ENCODE results near the gene IRF1. TPM values are rescaled to one million over a fixed set of nuclear protein-coding genes. Genes with fewer than 3 reads are reported as not detected.
"Not testable (repeated sequence)": the region's sequence is repeated elsewhere in the genome, so short reads cannot be mapped to it uniquely, and the experiment has no call there.

IRF1 gene
- total RNA-seq, 1 donor from 2014 or later = 10.1 TPM

DNA sequence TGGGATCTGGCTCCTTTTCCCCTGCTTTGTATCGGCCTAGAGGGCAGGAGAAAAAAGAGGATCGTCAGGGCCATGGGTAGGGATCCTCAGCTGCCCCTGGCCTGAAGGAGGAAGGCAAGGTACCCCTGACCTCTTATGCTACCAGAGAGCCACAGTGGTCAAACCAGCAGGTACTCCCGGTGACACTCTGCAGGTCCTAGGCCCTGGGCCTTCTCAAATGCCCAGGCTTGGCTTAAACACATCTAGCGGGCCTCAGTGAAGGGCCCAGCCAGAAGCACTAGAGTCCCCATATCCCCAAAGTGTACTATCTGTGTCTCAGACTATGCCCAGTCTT lies 3.5 kb downstream of the IRF1 start:
- DNase-seq (ENCODE audit: low read depth, low spot score) = no peak

GRCh38 chr5:132486318-132487094 lies 4.1 kb downstream of the IRF1 start:
- no peak for DNase-seq (ENCODE audit: low read depth, low spot score)

DNA sequence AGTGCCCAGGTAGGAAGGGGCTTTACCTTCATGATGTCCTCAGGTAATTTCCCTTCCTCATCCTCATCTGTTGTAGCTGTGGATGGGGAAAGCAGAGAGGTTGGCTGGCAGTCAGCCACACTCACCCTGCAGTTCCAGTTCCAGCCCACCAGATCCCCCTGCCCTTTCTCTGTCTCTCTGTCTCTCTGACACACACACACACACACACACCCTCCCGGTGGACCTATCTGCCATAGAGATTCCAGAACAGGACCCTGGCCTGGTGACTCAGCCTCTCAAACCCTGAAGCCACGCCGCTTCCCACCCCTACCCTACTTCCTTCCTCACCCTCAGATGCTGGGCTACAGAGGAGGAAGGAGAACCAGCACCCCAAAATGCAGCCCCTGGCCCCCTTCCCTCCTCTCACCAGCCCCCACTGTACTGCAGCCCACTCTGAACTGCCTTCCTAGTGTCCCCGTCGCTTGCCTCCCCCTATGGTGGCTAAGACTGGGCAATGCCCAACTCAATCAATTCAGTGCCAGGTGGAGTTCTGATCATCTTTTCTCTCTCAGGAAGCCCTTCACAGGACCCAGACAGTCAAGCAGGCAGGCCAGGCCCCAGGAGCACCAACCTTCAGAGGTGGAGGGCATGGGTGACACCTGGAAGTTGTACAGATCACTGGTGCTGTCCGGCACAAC lies 4.8 kb downstream of the IRF1 start:
- DNase-seq (ENCODE audit: low read depth, low spot score) = no peak

DNA sequence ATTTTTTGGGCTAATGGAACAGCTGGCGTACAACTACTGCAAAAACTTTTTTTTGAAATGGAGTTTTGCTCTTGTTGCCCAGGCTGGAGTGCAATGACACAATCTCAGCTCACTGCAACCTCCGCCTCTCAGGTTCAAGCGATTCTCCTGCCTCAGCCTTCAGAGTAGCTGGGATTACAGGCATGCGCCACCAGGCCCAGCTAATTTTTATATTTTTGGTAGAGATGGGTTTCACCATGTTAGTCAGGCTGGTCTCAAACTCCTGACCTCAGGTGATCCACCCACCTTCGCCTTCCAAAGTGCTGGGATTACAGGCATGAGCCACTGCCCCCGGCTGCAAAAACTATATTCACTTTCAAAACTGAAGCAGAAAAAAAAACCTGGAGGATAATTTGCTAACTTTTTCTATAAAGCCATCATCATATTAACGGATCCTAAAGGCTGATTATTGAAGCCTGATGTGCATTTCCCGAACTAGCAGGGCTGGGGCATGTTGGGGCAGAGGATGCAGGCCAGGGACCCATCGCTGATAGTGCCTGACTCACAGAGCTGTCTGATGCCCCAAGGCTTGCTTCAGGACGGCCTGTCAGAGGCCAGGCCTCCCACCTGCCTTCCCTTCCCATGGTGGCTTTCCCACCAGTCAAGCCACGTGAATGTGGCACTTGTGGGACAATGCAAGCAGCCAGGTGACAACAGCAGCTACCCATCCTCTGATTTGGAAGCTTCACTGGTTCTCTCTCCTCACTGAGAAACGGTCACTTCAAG lies 5.5 kb downstream of the IRF1 start:
- not testable (repeated sequence) for DNase-seq (ENCODE audit: low read depth, low spot score)

GRCh38 chr5:132484391-132484725 lies 6.2 kb downstream of the IRF1 start:
- no peak for DNase-seq (ENCODE audit: low read depth, low spot score)

GRCh38 chr5:132483661-132484390 lies 6.7 kb downstream of the IRF1 start:
- no peak for DNase-seq (ENCODE audit: low read depth, low spot score)

DNA sequence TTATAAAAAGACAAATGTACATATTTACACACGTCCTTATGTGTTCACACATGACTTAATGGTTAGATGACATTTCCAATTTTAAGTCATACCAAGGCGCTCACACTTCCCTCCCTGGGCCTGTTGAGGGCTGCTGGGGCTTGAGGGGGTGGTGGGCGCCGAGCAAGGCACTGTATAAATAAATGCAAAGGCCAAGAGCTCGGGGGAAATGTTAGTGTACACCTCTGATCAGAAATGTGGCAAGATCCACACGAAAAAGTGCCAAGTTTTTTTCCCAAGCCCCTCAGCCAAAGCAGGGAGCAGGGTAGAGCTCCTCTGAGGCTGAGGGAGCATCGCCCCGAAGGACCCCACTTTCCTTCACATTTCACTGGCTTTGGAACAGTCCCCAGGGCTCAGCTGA lies 7.5 kb downstream of the IRF1 start:
- no peak for DNase-seq (ENCODE audit: low read depth, low spot score)

- no peak for DNase-seq (ENCODE audit: low read depth, low spot score)
Observed at GRCh38 chr5:132481596-132482211, 8.9 kb downstream of the IRF1 start.

- no peak for DNase-seq (ENCODE audit: low read depth, low spot score)
Observed at GRCh38 chr5:132480893-132481595, 9.5 kb downstream of the IRF1 start.

GRCh38 chr5:132480546-132480892 lies 10.1 kb downstream of the IRF1 start:
- DNase-seq (ENCODE audit: low read depth, low spot score) = no peak

DNA sequence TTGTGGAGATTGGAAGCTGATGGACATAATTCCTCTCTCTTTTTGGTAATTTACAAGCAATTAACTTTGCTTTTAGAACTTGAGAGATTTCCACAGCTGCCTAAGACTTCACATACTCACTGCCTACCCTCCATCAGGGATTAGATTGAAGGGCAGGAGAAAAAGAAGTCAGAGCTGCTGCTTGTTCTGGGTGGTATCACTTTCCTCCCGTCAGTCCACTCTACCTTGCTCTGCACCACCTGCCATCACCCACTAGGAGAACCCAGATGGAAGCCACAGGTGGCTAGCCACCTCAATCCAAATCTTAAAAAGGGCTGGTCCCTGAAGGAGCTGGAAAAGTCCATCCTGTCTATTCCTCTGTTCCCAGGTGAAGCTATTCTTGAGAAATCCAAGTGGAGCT lies 10.5 kb downstream of the IRF1 start:
- no peak for DNase-seq (ENCODE audit: low read depth, low spot score)

GRCh38 chr5:132479111-132479951 lies 11.2 kb downstream of the IRF1 start:
- DNase-seq (ENCODE audit: low read depth, low spot score) = no peak

GRCh38 chr5:132478366-132478871 lies 12.2 kb downstream of the IRF1 start:
- no peak for DNase-seq (ENCODE audit: low read depth, low spot score)

GRCh38 chr5:132477784-132478365 lies 12.7 kb downstream of the IRF1 start:
- no peak for DNase-seq (ENCODE audit: low read depth, low spot score)

GRCh38 chr5:132476876-132477781 lies 13.4 kb downstream of the IRF1 start:
- DNase-seq (ENCODE audit: low read depth, low spot score) = no peak

GRCh38 chr5:132475987-132476875 lies 14.3 kb downstream of the IRF1 start:
- DNase-seq (ENCODE audit: low read depth, low spot score) = no peak

- no peak for DNase-seq (ENCODE audit: low read depth, low spot score)
Observed at GRCh38 chr5:132475497-132475882, 15.1 kb downstream of the IRF1 start.

Measured in pulmonary artery endothelial cell (primary cell).